NCI-H1092 treated with DMSO at 0.1 percent for 48 hours (cell line): ENCODE results near the gene HES5.
"Not testable (repeated sequence)": the region's sequence is repeated elsewhere in the genome, so short reads cannot be mapped to it uniquely, and the experiment has no call there.

Source experiments
- DNase-seq: peaks from one replicate; lab custom pipeline; 2025; lab: John Stamatoyannopoulos, UW

HES5 gene

GRCh38 chr1:2529784-2530512 is at the start of gene HES5:
Gene HES5 (minus strand): TSS chr1:2530263. CDS start chr1:2530164, 99 bp downstream.
- peak; percentile 14 for DNase-seq

GRCh38 chr1:2578758-2579118 is 48.7 kb upstream of the HES5 start:
- DNase-seq = no peak

- DNase-seq = not testable (repeated sequence)
Measured at GRCh38 chr1:2577565-2578075, 47.6 kb upstream of the HES5 start.

- no peak for DNase-seq
Measured at GRCh38 chr1:2575801-2576663, 46.0 kb upstream of the HES5 start.

GRCh38 chr1:2574350-2574749 is 44.3 kb upstream of the HES5 start:
- no peak for DNase-seq

- no peak for DNase-seq
Measured at GRCh38 chr1:2573250-2573920, 43.3 kb upstream of the HES5 start.

GRCh38 chr1:2571348-2571747 is 41.3 kb upstream of the HES5 start:
- no peak for DNase-seq

- no peak for DNase-seq
Measured at GRCh38 chr1:2570332-2570731, 40.3 kb upstream of the HES5 start.

- not testable (repeated sequence) for DNase-seq
Measured at GRCh38 chr1:2569703-2570102, 39.6 kb upstream of the HES5 start.

- no peak for DNase-seq
Measured at GRCh38 chr1:2569060-2569459, 39.0 kb upstream of the HES5 start.

GRCh38 chr1:2568187-2568816 is 38.2 kb upstream of the HES5 start:
- not testable (repeated sequence) for DNase-seq

- DNase-seq = no peak
Measured at GRCh38 chr1:2567083-2567679, 37.1 kb upstream of the HES5 start.

GRCh38 chr1:2566101-2567045 is 36.3 kb upstream of the HES5 start:
- DNase-seq = no peak

- no peak for DNase-seq
Measured at GRCh38 chr1:2564815-2565374, 34.8 kb upstream of the HES5 start.

- DNase-seq = no peak
Measured at GRCh38 chr1:2564006-2564814, 34.1 kb upstream of the HES5 start.

GRCh38 chr1:2563205-2563604 is 33.1 kb upstream of the HES5 start:
- DNase-seq = no peak

GRCh38 chr1:2561898-2562895 is 32.1 kb upstream of the HES5 start:
- no peak for DNase-seq

GRCh38 chr1:2561446-2561845 is 31.4 kb upstream of the HES5 start:
- DNase-seq = no peak
